ENCODE measurements around the gene ARHGAP22. TPM values are rescaled to one million over a fixed set of nuclear protein-coding genes. Genes with fewer than 3 reads are reported as not detected.

ARHGAP22 gene
- total RNA-seq, 2 experiments from 2014 or later: 0.19 to 0.46 TPM

DNA sequence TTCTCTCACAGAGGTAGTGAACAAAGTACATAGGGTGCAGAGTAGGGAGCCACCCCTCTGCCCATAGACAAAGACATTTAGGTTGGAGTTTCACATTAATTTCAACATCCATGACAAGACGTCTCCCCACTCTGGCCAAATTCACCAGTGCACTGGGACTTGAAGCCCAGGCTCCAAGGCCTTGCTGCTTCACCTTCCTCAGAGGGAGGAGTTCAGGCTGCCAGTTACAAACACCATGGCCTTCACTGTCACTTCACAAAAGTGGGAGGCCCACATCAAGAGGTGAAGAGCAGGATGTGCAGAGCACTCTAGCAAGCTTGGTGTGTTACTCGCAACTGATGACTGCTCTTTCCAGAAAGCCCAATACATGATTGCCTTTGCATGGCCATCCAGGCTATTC is 15.8 kb upstream of the ARHGAP22 start:
- POLR2A ChIA-PET: interaction anchor here (0.7 kb wide), 1 partner anchor 372 kb away, joined by 3 read pairs; no protein-coding TSS in a partner anchor

DNA sequence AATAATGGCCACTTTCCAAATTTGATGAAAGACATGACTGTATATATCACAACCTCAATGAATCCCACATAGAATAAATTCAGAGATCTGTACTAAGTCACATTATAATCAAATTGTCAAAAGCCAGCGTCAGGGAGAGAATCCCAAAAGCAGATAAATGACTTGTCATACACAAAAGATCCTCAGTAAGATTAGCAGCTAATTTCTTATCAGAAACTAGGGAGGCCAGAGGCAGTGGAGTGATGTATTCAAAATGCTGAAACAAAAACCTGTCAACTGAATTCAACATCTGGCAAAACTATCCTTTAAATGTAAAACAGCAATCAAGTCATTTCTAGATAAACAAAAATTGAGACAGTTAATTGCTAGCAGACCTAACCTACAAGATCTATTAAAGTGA is 11.6 kb upstream of the ARHGAP22 start:
- Histone ChIP-seq H3K4me1 (ENCODE audit: insufficient read depth, low read length, poor library complexity, severe bottlenecking) (no peaks in the 10 kb centered on the region), H3K36me3 (ENCODE audit: insufficient read depth, low read length) (no peaks in the 10 kb centered on the region), H4K20me1 (ENCODE audit: insufficient read depth, low read length) (no peaks in the 10 kb centered on the region), H3K9me2 (ENCODE audit: insufficient read depth, low read length) (no peaks in the 10 kb centered on the region), H3K9me3 (ENCODE audit: low read length) (no peaks in the 10 kb centered on the region), H3K79me2 (ENCODE audit: insufficient read depth, low read depth, low read length) (no peaks in the 10 kb centered on the region), H3K27ac (ENCODE audit: low read depth, low read length, poor library complexity, severe bottlenecking) (no peak overlapping the region), H3K4me3 (ENCODE audit: low read depth, low read length, poor library complexity, severe bottlenecking) (no peak overlapping the region), H3K4me2 (ENCODE audit: low read length) (no peak overlapping the region), H2AFZ (ENCODE audit: low read length) (no peak overlapping the region)
- ChIA-PET CTCF (ENCODE audit: unreplicated experiment) (interaction anchor here (2.4 kb wide), 1 partner anchor 64 kb away, joined by 7 read pairs; no protein-coding TSS in a partner anchor), POLR2A (no interaction called here)
- DNase-seq (ENCODE audit: low spot score): no peak
- TF ChIP-seq, protein P1, sequence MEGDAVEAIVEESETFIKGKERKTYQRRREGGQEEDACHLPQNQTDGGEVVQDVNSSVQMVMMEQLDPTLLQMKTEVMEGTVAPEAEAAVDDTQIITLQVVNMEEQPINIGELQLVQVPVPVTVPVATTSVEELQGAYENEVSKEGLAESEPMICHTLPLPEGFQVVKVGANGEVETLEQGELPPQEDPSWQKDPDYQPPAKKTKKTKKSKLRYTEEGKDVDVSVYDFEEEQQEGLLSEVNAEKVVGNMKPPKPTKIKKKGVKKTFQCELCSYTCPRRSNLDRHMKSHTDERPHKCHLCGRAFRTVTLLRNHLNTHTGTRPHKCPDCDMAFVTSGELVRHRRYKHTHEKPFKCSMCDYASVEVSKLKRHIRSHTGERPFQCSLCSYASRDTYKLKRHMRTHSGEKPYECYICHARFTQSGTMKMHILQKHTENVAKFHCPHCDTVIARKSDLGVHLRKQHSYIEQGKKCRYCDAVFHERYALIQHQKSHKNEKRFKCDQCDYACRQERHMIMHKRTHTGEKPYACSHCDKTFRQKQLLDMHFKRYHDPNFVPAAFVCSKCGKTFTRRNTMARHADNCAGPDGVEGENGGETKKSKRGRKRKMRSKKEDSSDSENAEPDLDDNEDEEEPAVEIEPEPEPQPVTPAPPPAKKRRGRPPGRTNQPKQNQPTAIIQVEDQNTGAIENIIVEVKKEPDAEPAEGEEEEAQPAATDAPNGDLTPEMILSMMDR (conservative IDR thresholded peaks at IDR 0.05; ENCODE audit: low read length): no peak
- TF ChIP-seq EZH2phosphoT487 (IDR thresholded peaks at IDR 0.05; ENCODE audit: borderline replicate concordance, low read depth, low read length): no peak
- no TSS peak for BruUV-seq (replicated peaks)
- intact Hi-C loops (cut with micrococcal nuclease; ENCODE audit: unreplicated experiment): no loop called here

More for the DNA sequence above, 15.8 kb upstream of the ARHGAP22 start:
- BruUV-seq (replicated peaks): no TSS peak
- Histone ChIP-seq H3K27ac (ENCODE audit: low read depth, low read length, poor library complexity, severe bottlenecking) (no peak overlapping the region), H3K4me3 (ENCODE audit: low read depth, low read length, poor library complexity, severe bottlenecking) (no peak overlapping the region), H2AFZ (ENCODE audit: low read length) (no peak overlapping the region), H3K9me3 (ENCODE audit: low read length) (no peaks in the 10 kb centered on the region), H3K36me3 (ENCODE audit: insufficient read depth, low read length) (no peaks in the 10 kb centered on the region), H3K79me2 (ENCODE audit: insufficient read depth, low read depth, low read length) (no peaks in the 10 kb centered on the region), H3K4me2 (ENCODE audit: low read length) (no peak overlapping the region), H4K20me1 (ENCODE audit: insufficient read depth, low read length) (no peaks in the 10 kb centered on the region), H3K9me2 (ENCODE audit: insufficient read depth, low read length) (no peaks in the 10 kb centered on the region), H3K4me1 (ENCODE audit: insufficient read depth, low read length, poor library complexity, severe bottlenecking) (no peaks in the 10 kb centered on the region)
- CTCF ChIA-PET (ENCODE audit: unreplicated experiment): no interaction called here
- intact Hi-C loops (cut with micrococcal nuclease; ENCODE audit: unreplicated experiment): no loop called here
- no peak for TF ChIP-seq EZH2phosphoT487 (IDR thresholded peaks at IDR 0.05; ENCODE audit: borderline replicate concordance, low read depth, low read length)
- TF ChIP-seq, protein P1 (conservative IDR thresholded peaks at IDR 0.05; ENCODE audit: low read length): no peak
- no peak for DNase-seq (ENCODE audit: low spot score)

- CTCF ChIA-PET (ENCODE audit: unreplicated experiment): interaction anchor here (1.1 to 2.4 kb wide), 5 partner anchors 10 to 62 kb away, joined by 3 to 12 read pairs (median 7); no protein-coding TSS in a partner anchor
- Histone ChIP-seq H3K27ac (ENCODE audit: low read depth, low read length, poor library complexity, severe bottlenecking) (no peak overlapping the region), H3K9me3 (ENCODE audit: low read length) (no peaks in the 10 kb centered on the region), H3K79me2 (ENCODE audit: insufficient read depth, low read depth, low read length) (no peaks in the 10 kb centered on the region), H3K4me2 (ENCODE audit: low read length) (no peak overlapping the region), H2AFZ (ENCODE audit: low read length) (no peak overlapping the region), H3K9me2 (ENCODE audit: insufficient read depth, low read length) (no peaks in the 10 kb centered on the region), H3K36me3 (ENCODE audit: insufficient read depth, low read length) (no peaks in the 10 kb centered on the region), H3K4me1 (ENCODE audit: insufficient read depth, low read length, poor library complexity, severe bottlenecking) (no peaks in the 10 kb centered on the region), H4K20me1 (ENCODE audit: insufficient read depth, low read length) (no peaks in the 10 kb centered on the region), H3K4me3 (ENCODE audit: low read depth, low read length, poor library complexity, severe bottlenecking) (no peak overlapping the region)
- intact Hi-C loops (cut with micrococcal nuclease; ENCODE audit: unreplicated experiment): no loop called here
- no peak for DNase-seq (ENCODE audit: low spot score)
- POLR2A ChIA-PET: interaction anchor here (0.5 to 1.2 kb wide), 7 partner anchors 9 to 569 kb away, joined by 3 to 5 read pairs (median 4); no protein-coding TSS in a partner anchor
- TF ChIP-seq, protein P1 (conservative IDR thresholded peaks at IDR 0.05; ENCODE audit: low read length): peak; percentile 80
- no peak for TF ChIP-seq EZH2phosphoT487 (IDR thresholded peaks at IDR 0.05; ENCODE audit: borderline replicate concordance, low read depth, low read length)
- BruUV-seq (replicated peaks): no TSS peak
These were observed 9.9 kb upstream of the ARHGAP22 start for GRCh38 chr10:48614481-48615390.

Measured in OCI-LY7 (cell line).